Inflammatory macrophage (primary cell): ENCODE measurements around the gene H6PD.

ENCODE experiments used
- DNase-seq, 2 donors: peaks; one replicate each; pipeline ENCODE4 v3.0.0-alpha.2; 2020 to 2022

The H6PD gene

DNA sequence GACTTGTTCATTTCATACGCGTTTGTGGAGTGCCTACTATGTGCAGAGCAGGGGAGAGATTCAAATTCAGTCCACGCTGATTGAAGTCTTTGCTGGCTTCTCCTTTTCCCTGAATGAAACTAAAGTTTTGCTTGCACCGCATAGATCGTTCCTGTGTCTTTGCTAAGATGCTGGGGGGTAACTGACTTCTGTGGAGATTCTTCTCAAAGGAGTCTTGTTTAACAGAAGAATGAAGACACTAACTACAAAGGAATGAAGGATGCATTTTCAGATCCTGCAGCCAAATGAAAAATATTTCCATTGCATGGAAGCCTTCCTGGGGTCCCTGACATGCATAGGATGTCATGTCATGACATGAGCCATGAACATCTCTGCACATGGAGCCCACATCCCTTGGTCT lies 26.9 kb upstream of the H6PD start:
- DNase-seq: no peak

DNA sequence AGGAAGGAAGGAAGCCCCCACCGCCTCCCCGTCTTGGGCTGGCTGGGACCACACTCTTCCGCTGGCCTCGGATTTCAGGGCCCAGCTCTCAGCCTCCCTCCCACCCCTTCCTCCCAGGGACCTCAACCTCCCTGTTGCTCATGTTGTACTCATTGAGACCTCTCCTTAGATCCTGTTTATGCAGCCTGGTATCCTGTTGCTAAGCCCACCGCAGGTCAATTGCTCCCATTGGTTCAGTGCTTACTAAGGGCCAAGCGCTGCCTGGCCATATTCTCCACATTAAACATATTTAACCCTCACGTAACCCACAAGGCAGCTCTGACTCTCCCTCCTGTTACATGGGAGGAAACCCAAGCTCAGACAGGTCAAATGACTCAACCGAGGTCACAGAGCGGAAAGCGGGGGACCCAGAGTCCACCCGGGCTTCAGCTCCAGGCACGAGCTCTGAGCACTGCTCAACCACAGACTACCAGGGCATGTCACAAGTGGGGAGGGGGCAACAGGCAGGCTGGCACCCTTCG lies 23.2 kb upstream of the H6PD start:
- no peak for DNase-seq

DNA sequence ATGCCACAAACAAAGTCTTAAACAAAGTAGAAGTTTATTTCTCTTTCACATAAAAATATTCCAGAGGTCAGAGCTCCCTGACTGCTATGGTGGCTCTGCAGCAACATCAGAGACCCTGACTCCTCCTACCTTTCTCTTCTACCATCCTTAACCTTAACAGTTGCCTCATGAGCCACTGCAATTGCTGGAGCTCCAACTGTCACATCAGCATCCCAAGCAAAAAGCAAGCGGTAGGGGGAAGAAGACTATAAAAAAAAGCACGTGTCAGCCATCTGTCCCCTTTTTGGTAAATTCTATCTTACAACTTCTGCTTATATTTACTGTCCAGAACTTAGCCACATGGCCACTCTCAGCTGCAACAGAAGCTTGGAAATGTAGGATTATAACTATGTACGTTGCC lies 21.8 kb upstream of the H6PD start:
- no peak for DNase-seq

DNA sequence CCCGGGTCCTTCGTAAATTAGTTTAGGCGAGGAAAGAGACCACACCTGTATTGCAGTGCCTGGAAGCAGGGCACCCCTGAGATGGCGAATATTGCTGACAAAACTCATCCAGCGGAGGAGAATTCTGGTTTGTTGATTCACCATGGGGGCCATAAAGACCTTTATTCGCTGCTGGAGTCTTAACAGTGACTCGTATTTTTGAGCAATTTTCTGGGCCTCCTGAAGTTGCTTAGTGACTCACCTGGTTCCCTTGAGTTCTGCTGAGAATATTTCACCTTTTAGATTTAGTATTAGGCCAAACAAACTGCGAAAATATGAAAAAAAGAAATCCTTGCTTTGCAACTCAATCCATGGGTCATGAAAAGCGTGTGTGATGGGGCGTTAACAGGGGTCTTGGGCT lies 20.6 kb upstream of the H6PD start:
- DNase-seq: no peak

DNA sequence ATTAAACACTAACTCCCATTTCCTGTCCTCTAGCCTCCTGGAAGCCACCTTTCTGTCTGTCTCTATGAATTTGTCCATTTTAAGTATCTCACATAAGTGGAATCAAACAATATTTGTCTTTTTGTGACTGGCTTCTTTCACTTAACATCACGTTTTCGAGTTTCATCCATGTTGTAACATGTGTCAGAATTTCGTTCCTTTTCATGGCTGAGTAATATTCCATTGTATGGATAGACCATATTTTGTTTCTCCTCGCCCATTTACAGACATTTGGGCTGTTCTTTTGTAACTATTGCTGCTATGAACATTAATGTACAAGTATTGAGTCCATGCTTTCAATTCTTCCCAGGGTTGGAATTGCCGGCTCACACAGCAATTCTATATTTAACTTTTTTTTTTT lies 15.7 kb upstream of the H6PD start:
- no peak for DNase-seq

DNA sequence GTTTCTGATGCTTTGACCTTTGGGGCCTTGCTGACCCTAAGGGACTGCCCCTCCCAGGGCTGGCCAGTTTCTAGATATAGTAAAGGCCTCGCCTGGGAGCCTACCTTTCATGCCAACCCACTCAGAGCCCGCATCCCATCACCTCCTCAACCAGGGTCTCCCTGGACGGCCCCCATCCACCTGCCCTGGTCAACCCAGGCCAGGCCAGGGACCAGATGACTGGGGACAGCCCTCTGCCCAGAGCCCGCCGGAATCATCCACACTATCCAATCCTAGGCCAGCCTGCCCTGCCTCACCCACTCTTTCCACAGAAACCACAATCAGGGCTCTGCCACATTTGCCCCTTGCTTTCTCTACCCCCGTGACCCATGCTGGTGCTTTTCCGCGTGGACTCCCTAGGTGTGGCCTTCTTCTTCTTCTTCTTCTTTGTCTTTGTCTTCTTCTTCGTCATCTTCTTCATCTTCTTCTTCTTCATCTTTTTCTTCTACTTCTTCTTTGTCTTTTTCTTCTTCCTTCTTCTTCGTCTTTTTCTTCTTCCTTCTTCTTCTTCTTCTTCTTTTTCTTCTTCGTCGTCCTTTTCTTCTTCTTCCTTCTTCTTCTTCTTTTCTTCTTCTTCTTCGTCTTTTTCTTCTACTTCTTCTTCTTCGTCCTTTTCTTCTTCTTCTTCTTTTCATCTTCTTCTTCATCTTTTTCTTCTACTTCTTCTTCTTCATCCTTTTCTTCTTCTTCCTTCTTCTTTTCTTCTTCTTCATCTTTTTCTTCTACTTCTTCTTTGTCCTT lies 11.5 kb upstream of the H6PD start:
- no peak for DNase-seq

DNA sequence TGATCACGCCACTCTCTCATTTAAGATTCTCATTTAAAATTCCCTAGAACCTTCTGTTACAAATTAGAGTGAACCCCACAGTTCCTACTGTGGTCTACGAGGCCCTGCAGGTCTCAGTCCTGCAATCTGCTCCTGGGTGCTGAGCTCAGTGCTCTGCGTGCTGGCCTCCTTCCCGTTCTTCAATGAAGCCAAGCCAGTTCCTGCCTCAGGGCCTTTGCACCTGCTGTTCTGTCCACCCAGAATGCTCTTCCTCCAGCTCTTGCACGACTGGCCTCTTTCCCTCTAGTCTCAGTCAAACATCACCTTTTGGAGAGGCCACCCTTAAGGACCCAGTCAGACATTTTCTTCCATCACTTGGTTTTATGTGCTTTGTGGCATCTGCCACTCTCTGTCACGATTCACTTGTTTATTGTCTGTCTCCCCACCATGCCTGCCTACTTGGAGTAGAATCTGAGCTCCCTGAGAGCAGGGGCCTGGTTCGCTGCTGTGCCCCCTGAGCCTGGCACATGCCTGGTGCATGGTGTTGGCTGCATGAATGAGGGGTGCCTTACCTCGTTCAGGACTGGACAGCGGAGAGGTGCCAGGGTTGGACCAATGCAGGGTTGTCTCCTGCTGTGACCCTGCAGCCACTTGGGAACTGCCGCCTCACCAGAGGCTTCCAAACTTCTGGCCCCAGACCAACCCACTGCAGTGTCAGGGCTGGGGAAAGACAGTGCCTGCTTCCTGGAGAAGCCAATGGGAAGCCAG lies 9.7 kb upstream of the H6PD start:
- no peak for DNase-seq

DNA sequence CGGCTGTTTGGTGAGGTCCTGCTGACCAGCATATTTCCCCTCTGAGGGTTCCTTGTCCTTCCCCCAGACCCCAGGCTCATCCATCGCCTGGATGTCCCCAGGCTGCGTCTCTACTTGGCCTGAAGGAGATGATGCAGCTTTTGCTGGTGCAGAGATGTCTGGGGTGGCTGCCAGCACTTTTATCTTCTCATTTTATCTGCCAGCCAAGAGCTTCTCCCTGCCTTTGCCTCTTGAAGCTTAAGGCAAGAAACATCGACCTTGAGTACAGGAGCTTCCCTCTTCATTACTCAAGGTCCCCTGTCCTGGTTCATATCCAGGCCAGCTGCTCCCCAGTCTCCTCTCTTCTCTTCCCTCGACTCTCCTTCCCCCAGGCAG lies 9.2 kb upstream of the H6PD start:
- DNase-seq: no peak

DNA sequence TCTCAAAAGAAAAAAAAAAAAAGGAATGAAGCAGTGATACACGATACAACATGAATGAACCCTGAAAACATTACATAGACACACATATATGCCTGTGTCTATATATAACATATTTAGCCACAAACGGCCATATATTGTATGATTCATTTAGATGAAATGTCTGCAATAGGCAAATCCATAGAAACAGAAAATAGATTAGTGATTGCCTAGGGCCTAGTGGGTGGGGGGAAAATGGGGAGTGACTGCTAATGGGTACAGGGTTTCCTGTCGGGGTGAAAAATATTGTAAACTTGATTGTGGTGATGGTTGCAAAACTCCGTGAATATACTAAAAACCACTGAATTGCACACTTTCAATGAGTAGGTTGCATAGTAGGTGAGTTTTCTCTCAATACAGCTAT lies 6.0 kb upstream of the H6PD start:
- DNase-seq: no peak

DNA sequence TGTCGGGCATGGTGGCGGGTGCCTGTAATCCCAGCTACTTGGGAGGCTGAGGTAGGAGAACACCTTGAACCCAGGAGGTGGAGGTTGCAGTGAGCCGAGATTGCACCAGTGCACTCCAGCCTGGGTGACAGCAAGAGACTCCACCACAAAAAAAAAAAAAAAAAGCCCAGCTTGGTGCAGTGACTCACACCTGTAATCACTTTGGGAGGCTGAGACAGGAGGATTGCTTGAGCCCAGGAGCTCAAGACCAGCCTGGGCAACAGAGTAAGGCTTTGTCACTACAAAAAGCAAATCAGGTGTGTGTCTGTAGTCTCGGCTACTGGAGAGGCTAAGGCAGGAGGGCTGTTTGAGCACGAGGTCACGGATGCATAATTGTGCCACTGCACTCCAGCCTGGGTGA lies 5.0 kb upstream of the H6PD start:
- DNase-seq: no peak

DNA sequence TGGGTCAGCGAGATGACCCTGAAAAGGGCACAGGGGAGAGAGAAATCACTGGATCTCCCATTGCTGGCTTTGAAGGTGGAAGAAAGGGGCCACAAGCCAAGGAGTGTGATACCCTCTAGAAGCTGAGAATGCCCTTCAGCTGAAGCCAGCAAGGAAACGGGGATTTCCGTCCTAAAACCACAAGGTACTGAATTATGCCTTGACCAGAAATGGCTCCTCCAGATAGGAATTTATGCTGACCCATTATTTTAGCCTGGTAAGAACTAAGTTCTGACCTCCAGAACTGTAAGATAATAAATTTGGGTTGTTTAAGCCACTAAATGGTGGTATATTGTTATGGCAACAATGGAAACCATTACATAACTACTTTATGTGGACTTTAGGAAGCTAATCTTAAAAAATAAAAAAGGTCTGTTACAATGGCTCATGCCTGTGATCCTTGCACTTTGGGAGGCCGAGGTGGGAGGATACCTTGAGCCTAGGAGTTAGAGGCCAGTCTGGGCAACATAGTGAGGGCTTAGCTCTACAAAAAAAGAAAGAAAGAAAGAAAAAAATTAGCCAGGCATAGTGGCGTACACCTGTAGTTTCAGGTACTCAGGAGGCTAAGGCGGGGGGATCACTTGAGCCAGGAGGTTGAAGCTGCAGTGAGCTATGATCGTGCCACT lies 3.6 kb upstream of the H6PD start:
- DNase-seq: no peak

DNA sequence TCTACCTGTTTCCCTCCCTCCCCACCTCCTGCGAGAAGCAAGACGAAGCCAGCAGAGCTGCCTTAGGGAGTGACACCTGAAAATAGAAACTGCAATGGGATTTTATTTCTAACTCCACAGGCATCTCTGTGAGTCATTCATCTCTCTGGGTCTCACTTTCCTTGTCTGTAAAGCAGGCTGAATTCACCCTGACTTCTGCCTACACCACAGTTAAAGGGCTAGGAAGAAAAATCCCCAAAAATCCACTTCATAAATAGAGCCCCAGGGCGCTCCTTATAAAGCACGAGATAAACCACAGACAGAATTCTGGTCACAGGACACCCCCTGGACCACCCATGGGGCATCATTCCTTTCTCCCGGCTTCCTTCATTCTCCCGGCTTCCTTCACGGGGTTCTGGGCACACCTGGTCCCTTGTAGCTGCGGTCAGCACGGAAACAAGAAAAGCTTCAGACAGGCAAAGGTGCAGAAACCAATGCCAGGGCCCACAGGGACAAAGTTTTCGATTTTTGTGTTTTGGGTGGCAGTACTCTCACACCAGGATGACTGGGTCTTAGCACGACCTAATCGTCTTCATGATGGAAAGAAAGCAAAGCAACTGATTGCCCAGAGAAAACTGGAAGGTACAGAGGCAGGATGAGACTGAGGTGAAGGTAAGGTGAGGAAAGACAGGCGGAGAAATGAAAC lies 2.8 kb upstream of the H6PD start:
- DNase-seq: no peak

DNA sequence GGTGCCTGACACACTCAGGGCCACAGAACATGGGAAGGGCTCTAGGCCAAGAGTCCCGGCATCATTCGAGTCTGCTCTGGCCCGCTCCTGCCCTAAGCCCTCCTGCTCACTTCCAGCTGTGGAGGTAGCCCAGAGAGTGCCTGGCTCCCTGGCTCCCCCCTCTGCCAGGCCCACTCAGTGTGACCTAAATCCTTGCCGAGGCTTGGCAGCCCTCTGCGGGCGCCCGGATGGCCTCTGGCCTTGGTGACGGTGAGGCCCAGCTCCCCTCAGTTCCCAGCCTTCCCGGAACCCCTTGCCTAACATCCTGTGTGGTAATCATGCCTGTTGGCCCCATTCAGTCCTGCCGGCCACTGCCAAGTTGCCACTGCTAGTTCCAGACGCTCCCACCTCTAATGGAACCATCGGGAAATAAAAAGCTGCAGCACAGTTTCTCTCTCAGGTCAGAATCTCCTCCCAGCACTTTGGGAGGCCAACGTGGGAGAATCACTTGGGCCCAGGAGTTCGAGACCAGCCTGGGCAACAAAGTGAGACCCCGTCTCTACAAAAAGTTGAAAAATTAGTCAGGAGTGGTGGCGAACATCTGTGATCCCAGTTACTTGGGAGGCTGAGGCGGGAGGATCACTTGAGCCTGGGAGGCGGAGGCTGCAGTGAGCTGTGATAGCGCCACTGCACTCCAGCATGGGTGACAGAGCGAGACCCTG lies 1.2 kb upstream of the H6PD start:
- DNase-seq: peak; percentile 74 to 85

DNA sequence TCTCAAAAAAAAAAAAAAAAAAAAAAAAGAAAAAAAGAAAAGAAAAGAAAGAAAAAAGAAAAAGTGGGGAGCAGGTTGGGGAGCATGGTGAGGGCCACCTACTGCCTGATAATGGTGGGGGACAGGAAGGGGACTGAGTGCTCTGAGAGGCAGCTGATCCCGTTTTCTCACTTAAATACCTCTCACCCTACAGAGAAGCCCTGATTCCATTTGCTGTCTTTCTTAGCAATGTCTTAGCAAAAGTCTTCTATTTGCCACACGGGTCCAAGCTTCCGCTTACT lies 692 bp upstream of the H6PD start:
- no peak for DNase-seq

DNA sequence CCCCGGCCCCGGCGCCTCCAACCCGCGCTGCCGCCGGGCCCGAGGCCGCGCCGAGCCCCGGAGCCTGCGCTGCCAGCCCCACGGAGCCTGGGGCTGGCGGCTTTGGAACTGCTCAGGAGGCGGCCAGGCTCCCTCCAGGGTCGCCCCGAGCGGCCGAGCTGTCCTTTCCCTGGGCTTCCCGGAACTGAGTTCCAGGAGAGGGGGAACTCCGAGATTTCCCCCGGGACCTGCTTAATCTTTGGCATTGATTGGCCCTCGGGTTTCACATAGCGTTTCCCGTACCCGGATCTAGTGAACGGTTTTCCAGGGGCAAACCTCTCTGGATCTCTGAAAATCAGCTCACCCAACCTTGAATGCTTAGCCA lies 504 bp downstream of the H6PD start:
- DNase-seq: peak in 1 of 2 donors; percentile 27

DNA sequence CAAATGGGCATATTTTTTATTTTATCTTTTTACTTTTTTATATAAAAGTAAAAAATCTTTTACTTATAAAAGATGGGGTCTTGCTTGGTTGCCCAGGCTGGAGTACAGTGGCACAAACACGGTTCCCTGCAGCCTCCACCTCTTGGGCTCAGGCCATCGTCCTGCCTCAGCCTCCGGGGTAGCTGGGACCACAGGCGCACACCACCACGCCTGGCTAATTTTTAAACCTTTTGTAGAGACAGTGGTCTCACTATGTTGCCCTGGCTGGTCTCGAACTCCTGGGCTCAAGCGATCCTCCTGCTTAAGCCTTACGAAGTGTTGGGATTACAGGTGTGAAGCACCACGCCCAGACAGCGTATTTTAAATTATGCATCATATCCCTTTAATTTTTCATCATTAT lies 986 bp downstream of the H6PD start:
- no peak for DNase-seq

DNA sequence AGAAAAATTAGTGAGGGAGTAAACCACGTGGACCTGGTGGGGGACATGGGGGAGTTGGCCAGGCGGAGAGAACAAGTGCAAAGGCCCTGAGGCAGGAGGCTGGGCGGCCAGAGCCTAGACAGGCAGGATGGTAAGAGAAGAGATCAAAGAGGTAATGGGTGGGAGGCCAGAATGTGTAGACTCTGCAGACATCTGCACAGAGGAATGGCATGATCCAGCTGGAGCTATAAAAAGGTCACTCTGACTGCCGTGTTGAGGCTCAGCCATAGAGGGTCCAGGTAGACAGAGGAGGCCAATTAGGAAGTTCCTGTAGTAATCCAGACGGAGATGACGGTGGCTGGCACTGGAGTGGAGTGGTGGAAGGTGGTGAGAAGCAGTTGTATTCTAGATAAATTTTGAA lies 3.6 kb downstream of the H6PD start:
- DNase-seq: no peak

DNA sequence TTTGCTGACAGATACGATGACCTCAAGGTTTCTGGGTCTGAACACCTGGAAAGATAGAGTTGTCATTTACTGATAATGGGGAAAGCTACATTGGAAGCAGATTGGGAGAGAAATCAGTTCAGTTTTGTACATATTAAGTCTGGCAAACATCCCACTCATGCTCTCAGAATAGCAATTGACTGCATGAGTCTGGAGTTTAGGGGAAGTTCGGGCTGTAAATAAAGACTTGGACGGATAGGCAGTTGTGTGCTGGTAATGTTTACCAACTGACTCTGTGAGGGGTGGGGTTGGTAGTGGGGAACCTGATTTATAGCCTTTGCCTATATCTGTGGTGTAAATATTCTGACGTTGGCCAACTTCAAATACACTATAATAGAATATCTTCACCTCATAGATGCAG lies 4.0 kb downstream of the H6PD start:
- DNase-seq: peak; percentile 78 to 81

DNA sequence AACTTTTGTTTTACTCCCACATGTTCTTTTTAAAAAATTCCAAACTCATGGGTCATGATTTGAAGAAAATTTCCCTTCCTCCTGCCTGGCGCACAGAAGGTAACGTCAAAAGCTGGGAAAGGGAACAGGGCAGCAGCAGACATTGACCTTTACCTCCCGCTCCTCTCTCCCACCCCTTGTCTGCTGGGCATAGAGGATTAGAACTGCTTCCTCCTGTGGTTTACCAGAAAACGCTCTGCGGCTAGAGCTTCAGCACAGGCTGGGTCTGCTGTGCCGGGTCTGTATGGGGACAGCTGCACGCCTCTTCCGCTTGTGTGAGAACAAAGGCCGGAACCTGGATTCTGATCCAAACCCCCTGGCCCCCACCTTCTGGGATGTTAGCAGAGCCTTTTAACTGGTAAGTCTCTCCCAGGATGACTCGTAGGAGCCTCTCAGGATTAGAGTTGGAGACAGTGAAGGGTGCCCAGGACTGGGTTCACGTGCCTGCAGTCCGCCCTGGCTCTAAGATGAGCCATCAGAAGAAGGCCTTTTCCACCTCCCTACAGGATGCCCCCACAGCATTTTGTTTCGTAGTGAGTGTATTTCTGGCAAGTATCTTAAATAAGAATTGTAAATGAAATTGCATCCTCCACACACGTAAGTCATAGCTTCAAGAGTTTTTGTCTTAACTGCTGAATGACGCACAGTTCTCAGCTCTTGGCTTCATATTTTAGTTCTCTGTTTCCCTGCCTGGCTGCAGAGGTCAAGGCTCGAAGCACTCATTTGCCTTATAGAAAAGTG lies 5.2 kb downstream of the H6PD start:
- DNase-seq: peak; percentile 72 to 85

DNA sequence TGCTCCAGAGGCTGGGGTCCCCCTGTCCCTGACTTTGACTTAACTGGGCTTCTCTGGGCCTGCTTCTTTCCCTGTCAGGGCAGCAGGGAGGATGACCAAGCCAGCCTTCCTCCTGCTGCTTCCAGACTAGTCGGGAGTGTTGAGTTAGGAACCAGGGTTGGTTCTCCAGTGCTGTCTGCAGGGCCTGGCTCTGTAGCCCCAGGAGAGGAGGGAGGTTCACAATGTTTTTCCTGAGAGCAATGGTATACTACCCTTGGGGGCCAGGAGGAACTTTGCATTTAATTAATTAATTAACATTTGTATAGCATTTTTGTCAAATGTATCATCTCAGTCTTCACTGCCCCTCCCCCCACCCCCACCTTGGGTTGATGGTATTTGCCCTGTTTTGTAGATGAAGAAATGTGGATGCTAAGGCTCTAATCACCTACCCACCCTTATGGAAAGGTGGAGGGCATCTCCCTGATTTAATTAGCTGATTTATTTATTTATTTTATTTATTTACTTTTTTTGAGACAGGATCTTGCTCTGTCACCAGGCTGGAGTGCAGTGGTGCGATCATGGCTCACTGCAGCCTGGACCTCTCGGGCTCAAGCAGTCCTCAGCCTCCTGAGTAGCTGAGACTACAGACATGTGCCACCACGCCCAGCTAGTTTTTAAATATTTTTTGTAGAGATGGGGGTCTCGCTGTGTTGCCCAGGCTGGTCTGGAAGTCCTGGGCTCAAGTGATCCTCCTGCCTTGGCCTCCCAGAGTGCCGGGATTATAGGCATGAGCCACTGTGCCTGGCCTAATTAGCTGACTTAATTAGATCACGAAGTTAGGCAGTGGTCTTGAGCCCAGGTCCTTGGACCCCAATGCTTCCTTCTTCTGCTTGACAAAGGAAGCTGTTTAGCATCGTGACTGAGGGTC lies 6.6 kb downstream of the H6PD start:
- no peak for DNase-seq

DNA sequence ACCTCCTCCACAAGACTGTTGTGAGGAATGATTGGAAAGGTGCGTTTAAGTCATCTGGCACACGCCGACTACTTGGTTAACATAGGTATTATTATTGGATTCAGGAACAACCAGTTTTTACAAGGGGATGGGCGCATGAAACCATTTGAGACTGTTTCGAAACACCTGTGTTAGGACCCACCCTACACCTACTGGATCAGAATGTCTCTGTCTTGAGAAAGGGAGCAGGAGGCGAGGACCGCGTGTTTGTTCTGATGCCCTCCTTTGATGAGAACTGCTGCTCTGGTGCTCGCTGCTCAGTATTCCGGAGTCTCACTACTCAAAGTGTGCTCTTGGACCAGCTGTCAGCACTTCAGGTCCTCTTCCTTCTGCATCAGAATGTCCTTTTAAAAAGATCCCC lies 7.3 kb downstream of the H6PD start:
- DNase-seq: no peak
